Measurements from ENCODE around the gene ANKDD1A.

DNA sequence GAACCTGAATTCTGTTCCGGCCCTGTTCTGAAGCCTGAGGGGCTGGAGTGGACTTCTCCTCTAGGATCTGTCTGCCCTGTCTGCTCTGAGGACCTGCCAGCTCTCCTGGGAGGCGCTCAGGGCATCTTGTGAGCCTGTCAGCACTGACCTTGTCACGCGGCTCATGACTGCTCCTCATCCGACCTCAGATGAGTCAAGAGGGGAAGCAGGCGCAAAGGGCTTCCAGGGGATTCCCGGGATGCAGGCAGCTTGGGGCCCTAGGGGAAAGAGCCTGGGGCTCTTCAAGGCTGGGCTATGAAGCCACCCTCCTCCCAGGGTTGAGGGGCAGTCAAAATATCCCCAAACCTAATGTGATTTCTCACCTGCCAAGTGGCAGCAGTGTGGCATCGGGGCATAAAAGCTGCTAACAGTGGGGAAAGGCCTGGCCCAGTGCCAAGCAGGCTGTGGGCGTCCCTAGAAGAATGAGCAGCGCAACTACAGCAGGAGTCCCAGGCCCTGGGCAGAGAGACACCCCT, 27.6 kb upstream of the ANKDD1A start:
- no peak for TF ChIP-seq CTCF (IDR thresholded peaks at IDR 0.05)
- TF ChIP-seq ZFX (IDR thresholded peaks at IDR 0.05; ENCODE audit: borderline replicate concordance): no peak
